HG03108 (cell line): Measurements from ENCODE around the gene MXI1.

Experiments used
- ATAC-seq: cut with Tn5 transposase; IDR thresholded peaks from one replicate; pipeline ENCODE4 v1.9.1; 2021; ENCODE audit warnings: moderate library complexity; ENCODE audit not compliant: unreplicated experiment

The MXI1 gene

DNA sequence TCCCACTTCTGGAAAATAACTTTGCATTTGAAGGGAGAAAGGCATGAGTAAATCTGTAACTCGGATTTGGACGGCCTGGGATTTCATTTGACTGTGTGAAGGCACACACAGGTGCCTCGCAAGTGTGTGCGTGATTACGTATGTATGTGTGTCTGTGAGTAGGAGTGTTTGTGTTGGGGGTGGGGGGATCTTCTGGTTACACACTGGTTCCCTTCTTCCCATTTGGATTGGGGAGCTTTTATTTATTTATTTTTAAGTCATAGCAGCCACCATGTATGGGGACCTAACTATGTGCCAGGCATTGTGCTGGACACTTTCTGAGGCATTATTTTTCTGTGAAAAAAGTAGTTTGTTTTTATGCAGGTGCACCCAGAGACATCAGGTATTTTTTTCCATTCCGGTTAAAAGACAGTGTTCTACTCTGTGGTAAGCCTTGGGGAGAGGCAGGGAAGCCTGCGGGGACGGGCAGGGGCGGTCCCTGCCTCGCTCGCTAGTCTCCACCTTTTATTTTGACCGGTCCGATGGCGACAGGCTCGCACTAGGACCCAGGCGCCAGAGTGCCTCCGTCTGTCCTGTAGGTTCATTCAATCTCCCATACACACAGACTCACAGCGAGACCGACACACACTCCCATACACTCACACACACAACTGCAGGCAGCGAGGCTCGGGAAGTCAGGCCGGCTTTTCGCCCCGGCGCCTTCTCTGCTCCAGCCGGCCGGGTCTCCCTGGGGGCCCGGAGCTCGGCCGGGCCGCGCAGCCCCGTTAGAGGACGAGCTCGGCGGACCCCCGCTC is at the start of gene MXI1:
Gene MXI1, plus strand, starts transcription at position 595 of the 794 bp plus-strand sequence. CDS start 204 bp downstream, outside the sequence.
- peak; percentile 45 for ATAC-seq

DNA sequence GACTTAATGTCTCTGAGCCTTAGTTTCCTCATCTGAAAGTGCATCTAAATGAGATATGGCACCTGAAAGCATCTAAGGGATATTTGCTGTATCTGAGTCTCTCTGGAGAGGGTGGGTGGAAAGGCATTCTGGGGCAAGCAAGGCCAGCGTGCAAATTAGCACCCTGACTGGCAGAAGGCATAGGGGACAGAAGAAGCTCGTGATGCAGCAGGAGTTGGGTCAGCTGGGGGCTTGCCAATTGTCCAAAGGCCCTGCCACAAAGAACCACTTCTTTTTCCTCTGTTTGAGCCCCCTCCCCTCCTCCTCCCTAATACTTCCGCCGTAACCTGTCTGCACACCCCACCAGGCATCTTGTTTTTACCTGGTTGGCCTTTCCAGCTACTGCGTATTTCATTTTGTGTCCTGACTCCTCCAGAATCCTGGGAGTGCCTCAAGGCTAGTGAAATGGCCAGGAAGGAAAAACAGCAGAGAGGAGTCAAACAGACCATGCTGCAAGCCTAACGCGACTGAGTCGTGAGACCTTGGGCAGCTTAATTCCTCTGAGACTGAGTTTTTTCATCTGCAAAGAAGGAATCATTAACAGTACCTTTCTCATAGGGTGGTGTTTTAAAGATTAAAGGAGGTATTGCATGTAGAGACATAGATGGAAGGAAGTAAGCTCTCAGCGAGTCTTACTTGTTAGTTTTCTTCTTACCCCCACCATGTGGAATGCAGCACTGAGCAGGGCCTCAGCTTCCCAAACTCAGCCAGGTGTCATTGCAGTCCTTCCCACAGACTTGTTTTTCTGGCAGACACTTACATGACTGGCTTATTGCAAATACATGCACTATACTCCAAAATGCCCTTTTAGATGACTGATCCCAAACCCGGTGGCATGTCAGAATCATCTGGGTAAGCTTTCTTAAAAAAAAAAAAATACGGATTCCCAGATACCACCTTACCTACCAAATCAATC is 49.1 kb upstream of the MXI1 start:
- ATAC-seq = no peak

DNA sequence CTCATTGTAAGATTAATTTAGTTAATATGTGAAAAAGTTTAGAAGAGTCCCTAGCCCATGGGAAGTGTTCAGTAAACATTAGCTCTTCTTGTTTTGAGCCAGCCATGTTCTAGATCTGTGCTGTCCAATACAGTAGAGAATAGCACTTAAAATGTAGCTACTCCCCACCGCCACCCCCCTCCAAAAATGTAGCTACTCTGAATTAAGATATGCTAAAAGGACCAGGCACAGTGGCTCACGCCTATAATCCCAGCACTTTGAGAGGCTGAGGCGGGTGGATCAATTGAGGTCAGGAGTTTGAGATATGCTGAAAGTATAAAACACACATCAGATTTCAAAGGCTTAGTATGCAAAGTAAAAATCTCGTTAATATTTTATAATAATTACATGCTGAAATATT is 47.3 kb upstream of the MXI1 start:
- no peak for ATAC-seq

DNA sequence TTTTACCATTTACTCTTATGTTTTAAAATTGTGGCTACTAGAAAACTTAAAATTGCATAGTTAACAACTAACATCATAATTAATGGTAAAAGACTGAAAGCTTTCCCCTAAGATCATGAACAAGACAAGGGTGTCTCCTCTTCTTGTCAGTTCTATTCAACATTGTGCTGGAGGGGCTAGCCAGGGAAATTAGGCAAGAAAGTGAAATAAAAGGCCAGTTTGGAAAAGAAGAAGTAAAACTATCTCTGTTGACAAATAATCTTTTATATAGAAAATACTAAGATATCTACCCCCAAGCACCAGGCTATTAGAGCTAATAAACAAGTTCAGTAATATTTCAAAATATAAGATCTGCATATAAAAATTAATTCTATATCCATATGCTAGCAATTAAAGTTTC is 46.9 kb upstream of the MXI1 start:
- no peak for ATAC-seq

DNA sequence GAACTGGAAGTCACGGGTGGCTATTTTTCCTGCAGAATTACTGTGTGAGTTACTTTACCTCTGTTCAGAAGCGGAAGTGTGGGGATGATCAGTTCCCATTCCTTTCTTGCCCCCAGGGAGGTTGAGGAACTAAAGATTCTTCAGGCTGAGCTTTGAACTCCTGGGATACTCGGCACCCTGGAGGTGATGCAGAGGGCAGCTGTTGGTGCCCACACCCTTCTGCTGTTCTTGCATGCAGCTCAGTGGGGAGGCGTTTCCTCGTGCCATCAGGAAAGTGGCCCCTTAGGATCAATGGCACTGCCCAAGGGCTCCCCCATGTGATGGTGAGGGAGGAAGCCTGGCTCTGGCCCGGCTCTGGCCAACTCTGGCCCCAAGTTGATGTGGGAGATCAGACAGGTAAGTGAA is 44.7 kb upstream of the MXI1 start:
- ATAC-seq = no peak

DNA sequence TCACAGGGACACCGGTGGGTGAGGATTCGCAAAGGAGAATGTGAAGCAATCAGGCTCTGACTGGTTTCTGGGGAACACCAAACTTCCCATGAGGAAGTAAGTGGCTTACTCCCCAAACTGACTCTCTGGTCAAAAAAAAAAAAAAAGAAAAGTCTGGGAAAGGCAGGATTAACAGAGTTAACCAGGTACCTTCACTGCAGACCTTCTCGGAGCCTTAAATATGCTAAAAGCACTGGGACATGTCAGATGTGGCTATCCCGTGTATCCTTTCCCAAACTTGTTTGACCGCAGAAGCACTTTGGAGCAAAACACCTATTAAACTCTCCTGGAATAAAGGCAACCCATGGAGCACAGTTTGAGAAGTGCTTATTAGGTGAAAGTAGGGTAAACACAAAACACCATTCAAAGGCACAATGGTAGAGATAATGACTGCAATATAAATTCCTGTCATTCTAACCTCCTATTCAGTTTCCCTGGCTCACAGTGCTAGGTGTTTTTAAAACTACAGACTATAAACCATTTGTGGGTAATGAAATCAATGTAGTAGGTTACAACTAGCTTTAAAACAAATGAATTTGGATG is 44.1 kb upstream of the MXI1 start:
- ATAC-seq = no peak

DNA sequence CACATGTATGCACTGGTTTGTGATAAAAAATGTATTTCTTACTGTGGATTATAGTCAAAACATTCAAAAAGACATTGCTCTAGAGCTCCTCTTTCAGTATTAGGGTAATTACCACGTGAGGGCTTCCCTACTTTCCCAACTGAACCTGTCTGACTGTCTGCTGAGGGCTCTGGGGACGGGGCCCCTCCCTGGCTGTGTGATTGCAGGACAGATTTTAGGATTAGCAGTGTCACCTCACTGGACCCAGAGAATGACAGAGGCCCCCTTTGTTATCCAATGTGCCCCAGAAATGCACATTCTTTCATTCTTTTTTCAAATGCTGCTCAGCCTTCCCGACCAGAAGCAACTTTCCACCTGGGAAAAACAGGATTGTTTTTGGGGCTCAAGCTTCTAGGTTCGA is 43.6 kb upstream of the MXI1 start:
- ATAC-seq = no peak

DNA sequence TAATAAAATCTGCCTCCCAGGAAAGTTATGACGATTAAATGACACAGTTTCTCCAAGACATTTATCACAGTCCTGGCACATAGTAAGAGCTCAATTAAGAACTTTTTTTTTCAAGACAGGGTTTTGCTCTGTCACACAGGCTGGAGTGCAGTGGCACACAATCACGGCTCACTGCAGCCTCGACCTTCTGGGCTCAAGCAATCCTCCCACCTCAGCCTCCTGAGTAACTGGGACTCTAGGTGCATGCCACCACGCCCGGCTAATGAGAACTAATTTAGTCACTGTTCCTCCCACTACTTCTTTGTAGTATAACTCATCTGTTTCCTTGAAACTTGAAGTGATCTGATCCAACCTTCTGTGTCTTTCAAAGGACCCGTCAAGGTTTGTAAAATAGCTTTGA is 42.2 kb upstream of the MXI1 start:
- ATAC-seq = no peak

DNA sequence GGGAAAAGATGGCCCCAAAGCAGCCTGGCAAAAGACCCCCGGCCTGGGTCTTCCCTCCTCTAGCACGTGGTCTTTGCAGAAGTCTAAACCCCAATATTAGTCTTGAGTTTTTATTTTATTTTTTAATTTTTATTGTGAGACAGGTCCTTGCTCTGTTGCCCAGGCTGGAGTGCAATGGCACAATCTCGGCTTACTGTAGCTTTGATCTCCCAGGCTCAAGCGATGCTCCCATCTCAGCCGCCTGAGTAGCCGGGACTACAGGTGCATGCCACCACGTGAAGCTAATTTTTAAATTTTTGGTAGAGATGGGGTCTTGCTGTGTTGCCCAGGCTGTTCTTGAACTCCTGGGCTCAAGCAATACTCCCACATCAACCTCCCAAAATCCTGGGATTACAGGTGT is 40.3 kb upstream of the MXI1 start:
- ATAC-seq = no peak

DNA sequence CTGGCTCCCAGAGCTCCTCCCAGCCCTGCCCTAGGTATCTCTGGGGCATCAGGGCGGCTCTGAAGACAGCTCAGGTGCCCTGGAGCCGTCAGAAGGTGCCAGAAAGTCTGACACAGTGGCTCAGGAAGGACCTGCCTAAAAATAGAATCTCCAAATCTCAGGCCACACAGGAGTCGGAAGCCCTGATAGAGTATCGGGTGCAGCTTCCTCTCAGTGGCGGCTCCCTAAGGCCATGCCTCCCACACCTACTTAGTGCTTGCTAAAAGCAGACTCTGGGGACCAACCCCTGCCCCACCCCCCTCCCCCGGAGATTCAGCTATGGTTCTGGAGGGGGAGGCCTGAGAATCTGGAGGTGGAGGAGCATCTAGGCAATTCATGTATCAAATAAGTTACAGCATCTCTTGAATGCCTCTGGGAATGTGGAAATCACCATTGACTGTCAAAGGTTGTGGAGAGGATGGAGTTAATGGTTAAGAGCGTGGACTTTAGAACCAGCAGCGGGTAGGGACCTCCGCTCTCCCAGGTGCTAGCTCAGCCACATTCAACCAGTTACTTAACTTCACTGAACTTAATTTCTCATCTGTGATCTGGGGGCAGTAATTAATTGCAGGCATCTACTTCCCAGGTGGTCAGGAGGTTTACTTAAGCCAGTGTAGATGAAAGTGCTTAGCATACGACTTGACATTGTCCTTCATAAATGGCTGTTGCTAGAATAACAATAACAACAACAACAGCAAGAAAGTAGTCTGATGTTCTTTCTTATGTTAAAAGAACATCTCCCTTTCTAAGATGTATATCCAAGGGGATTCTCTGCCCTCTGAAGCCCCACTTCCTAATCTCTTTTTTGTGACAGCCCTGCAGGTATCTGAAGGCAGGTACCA is 38.6 kb upstream of the MXI1 start:
- peak; percentile 78 for ATAC-seq

DNA sequence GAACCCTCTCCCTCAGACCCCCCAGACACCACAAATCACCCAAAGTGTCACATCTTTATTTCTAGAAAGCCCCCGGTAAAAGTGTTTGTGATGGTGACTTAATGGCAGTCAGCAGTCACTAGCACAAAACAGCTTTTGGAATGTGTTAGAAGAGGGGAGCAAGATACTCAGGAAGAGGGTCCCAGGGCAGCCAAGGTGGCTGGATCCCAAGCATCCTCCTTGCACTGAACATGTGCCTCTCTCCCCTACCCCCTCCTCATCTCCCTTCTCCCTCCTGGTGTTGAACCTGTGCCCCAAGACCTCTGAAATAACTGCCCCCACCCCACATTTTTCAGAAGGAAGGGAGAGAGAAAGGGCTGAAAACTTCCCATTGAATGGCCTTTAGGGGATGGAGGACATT is 37.8 kb upstream of the MXI1 start:
- ATAC-seq = no peak

DNA sequence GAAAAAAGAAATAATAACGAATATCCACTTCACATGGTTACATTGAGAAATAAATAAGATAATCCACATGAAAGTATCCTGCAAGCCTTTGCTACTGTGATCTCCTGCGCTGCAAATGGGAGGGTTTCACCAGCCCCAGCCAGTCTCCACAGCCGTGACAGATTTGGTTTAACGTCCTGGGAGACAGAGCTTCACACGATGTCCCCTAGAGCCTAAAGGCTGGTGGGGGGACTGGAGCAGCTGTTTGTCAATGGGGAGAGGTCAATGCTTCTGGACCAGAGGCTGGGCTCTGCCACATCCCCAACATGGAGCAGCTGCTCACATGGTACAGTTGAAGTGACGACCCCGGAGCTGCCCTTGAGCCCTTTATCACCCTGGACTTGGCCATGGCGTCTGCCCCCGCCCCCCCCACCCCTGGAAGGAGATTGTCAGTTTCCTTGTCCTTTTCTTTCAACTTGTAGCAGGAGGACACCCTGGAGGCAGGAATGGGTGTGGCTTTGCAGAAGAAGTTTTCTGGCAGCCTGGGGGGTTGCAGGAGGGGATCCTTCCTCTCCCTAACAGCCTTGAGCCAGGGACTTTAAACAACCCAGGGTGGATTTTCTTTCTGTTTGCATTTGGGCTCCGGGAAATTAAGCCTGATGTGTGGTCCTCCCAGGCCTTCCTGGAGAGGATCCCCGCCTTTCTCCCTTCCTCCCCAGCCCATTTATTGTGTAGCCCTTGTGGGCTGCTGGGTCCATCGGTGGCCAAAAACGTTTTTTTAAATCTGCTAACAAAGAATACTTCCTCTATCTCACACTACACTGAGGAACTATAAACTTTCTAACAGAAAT is 37.0 kb upstream of the MXI1 start:
- ATAC-seq = no peak

DNA sequence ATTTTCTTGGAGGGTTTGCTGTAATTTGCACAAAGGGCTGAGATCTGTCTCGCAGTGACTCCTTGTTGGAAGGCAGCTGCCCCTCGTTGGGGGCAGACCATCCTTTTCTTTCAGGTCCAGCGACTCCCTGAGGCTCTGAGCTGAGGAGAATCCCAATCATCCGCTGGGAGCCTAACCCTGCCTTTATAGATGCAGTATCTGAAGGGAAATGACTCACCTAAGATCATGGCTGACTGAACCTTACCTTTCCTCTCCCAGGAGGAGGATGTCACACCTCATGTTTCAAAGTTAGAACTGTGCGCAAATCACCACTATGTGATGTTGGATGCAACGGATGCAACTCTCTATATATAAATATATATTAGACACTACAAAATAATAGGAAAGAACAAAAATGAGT is 36.4 kb upstream of the MXI1 start:
- ATAC-seq = no peak

DNA sequence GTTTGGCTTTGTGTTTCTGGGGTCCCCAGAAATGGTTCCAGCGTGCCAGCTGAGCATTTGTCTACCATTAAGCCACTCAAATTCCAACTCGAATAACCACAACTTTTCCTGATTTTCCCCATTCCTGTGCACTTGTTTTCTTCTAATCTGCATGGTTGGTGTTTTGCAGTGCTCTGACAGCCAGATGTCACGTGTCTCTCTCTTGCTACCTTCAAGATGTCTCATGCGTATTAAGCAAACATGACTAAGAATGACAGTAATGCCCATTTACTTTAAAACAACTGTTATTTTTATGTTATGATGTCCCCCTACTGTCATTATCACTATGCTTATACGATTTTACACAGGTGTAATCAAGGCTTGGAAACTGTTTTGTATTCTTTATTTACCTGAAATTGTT is 35.2 kb upstream of the MXI1 start:
- ATAC-seq = no peak

DNA sequence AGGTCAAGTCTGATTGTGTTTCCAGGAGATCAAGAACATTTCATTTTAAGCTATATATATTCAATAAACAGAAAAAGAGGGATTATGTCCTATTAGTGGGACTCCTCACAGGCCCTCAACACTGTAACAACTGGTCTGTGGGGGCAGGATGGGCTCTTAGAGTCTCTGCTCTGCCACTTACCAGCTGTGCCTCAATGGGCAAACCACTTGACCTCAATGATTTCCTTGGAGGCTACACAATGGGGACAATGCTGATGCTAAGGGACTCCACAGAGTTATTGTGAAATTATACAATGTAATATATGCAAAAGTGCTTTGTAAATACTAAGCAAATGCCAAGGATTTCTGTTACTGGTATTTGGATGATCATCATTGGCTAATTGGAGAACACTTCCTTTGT is 33.2 kb upstream of the MXI1 start:
- no peak for ATAC-seq

DNA sequence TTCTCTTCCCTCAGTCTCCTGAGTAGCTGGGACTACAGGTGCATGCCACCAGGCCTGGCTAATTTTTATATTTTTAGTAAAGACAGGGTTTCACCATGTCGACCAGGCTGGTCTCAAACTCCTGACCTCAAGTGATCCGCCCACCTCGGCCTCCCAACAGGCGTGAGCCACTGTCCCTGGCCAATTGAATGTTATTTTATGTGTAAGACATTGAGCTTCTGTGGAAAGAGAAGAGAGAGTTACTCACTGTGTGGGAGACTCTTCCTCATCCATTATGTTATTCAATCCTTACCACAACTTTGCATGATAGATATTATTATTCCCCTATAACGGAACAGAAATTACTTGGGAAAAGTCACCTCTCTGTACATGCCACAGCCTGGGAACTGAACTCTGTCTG is 32.6 kb upstream of the MXI1 start:
- no peak for ATAC-seq

DNA sequence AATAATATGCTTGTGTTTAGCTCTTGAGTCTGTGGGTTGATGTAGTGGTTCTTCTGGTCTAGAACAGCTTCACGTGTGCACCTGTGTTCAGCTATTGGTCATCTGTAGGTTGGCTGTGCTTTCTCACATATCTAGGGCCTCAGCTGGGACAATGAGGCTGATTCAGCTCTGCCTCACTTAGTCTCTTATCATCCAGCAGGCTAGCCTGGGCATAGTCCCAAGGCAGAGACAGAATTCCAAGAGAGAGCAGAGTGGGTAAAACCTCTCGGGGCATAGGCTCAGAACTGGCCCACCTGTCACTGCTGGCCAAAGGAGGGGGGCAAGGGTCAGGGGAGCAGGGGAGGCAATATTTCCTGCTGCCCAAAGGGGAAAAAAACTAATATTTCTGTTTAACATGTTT is 32.0 kb upstream of the MXI1 start:
- no peak for ATAC-seq

DNA sequence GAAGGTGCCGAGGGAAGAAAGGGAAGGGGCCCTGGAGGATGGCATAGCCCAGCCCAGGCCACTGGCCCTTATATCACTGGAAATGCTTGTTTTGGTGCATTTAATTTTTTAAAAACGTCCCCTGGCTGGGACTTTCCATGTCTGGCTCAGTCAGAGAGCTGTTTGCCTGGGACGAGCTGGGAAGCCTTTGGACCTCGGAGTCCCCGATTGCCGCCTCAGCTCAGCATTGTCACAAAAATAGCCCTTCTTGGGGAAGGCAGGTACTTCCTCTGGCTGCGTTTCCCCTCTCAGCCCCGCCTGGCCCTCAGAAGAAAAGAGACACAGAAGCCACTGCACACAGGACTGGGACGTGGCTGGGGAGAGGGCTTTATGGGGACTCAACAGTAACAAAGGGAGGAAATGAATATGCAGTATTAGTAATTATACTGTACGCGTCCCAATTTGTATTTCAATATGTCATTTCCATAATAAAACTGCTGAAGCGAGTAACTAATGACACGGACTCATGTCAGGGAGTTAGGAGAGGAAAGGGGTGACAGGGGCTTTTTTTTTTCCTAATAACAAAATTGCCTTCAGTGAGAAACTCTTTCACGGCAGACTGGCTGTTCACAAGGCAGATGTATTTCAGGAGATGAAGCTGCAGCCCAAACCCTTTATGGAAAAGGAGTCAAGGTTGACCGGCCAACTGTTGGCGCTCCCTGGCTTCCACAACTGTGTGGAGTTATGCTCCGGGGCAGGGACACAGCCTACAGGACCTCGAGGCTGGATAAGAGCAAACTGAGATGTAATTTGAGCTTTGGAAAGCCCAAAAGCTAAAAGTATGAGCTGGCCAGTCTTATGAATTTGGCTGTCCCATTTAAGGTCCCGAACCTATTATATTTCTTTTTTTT is 31.0 kb upstream of the MXI1 start:
- ATAC-seq = no peak

DNA sequence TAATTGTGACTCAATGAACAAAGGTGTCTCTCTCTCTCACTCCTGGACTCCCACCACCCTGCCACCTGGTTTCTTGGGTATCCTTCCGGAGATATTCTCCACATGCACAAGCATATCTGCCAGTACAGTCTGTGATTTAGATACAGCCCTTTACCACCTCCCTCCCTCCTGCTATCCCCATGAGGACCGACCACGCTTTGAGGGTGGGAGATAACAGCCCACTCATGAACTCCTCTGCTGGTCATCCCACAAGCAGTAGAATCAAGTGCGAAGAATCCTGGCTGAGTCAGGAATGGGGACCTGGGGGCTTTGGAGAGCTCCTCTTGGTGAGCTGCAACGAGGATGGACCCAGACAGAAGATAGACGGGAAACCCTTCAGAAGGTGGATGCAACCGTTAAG is 28.2 kb upstream of the MXI1 start:
- no peak for ATAC-seq
